ENCODE measurements around the gene UBE2E2. TPM values are rescaled to one million over a fixed set of nuclear protein-coding genes. Genes with fewer than 3 reads are reported as not detected.
A peak's percentile ranks its signal among the peaks of the same experiment; 100 is the strongest.
"Not testable (repeated sequence)": the region's sequence is repeated elsewhere in the genome, so short reads cannot be mapped to it uniquely, and the experiment has no call there.

UBE2E2 gene
- 33.9 TPM for total RNA-seq

GRCh38 chr3:23202921-23203707 lies at the start of gene UBE2E2:
Gene UBE2E2, plus strand, starts transcription at chr3:23203327.
- peak; percentile 95 for ATAC-seq

GRCh38 chr3:23153436-23153835 lies 49.7 kb upstream of the UBE2E2 start:
- no peak for ATAC-seq

- no peak for ATAC-seq
These were observed 45.8 kb upstream of the UBE2E2 start for GRCh38 chr3:23157331-23157730.

- peak; percentile 15 for ATAC-seq
These were observed 43.2 kb upstream of the UBE2E2 start for GRCh38 chr3:23159929-23160328.

GRCh38 chr3:23161308-23161707 lies 41.8 kb upstream of the UBE2E2 start:
- no peak for ATAC-seq

GRCh38 chr3:23161896-23162570 lies 41.1 kb upstream of the UBE2E2 start:
- ATAC-seq = peak; percentile 55

- peak; percentile 94 for ATAC-seq
These were observed 40.2 kb upstream of the UBE2E2 start for GRCh38 chr3:23162934-23163333.

- no peak for ATAC-seq
These were observed 38.4 kb upstream of the UBE2E2 start for GRCh38 chr3:23164746-23165145.

GRCh38 chr3:23165571-23165970 lies 37.6 kb upstream of the UBE2E2 start:
- ATAC-seq = no peak

- ATAC-seq = no peak
These were observed 36.9 kb upstream of the UBE2E2 start for GRCh38 chr3:23166276-23166675.

GRCh38 chr3:23166845-23167244 lies 36.3 kb upstream of the UBE2E2 start:
- no peak for ATAC-seq

- no peak for ATAC-seq
These were observed 33.6 kb upstream of the UBE2E2 start for GRCh38 chr3:23169551-23169950.

GRCh38 chr3:23170291-23170690 lies 32.8 kb upstream of the UBE2E2 start:
- no peak for ATAC-seq

- ATAC-seq = no peak
These were observed 31.1 kb upstream of the UBE2E2 start for GRCh38 chr3:23172059-23172458.

GRCh38 chr3:23174426-23175039 lies 28.6 kb upstream of the UBE2E2 start:
- ATAC-seq = no peak

- peak; percentile 62 for ATAC-seq
These were observed 27.6 kb upstream of the UBE2E2 start for GRCh38 chr3:23175341-23176083.

- not testable (repeated sequence) for ATAC-seq
These were observed 26.3 kb upstream of the UBE2E2 start for GRCh38 chr3:23176839-23177238.

GRCh38 chr3:23182996-23183513 lies 20.1 kb upstream of the UBE2E2 start:
- ATAC-seq = no peak

GRCh38 chr3:23183731-23184130 lies 19.4 kb upstream of the UBE2E2 start:
- peak; percentile 47 for ATAC-seq

GRCh38 chr3:23185861-23186260 lies 17.3 kb upstream of the UBE2E2 start:
- no peak for ATAC-seq

GRCh38 chr3:23189187-23189586 lies 13.9 kb upstream of the UBE2E2 start:
- no peak for ATAC-seq

- ATAC-seq = no peak
These were observed 10.3 kb upstream of the UBE2E2 start for GRCh38 chr3:23192816-23193215.

- no peak for ATAC-seq
These were observed 9.3 kb upstream of the UBE2E2 start for GRCh38 chr3:23193831-23194230.

Measured in esophagus mucosa (tissue), 1 donor.